GM21528 (cell line): ENCODE data around the gene NAALADL2.

Source experiments
- ATAC-seq: cut with Tn5 transposase; IDR thresholded peaks from one replicate; pipeline ENCODE4 v1.9.1; 2021; ENCODE audit warnings: mild to moderate bottlenecking, moderate library complexity; ENCODE audit not compliant: unreplicated experiment, low FRiP score

The NAALADL2 gene

DNA sequence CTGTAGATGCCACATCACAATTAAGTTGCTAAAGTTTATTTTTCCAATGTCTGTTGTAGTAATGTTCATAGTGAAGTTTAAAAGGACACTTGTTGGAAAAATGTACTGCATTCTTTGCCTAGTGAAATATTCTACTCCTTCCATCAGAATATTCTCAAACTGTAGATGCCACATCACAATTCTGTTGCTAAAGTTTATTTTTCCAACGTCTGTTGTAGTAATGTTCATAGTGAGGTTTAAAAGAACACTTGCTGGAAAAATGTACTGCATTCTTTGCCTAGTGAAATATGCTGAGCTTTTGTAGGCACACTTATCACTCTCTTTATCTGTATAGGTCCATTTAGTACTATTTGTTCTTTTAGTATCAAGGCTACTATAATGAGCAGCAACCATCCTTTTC is 836.1 kb downstream of the NAALADL2 start:
- no peak for ATAC-seq

DNA sequence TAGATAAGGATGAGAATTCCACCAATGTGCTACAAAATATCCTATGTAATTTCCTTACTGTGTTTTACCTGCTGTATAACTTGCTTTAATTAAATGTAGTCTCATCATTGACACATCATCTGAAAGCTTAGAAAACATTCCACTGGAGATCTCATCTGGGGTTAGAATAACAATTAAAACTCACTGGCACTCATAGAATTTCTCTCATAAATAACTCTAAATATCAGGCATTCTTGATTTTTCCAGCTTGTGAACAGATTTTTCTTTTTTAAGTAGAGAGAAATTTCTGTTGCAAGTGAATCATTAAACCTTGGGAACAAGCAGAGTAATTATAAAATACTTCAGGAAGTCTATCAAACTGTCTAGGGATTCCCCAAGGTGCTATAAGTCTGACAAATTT is 843.8 kb downstream of the NAALADL2 start:
- ATAC-seq = no peak

DNA sequence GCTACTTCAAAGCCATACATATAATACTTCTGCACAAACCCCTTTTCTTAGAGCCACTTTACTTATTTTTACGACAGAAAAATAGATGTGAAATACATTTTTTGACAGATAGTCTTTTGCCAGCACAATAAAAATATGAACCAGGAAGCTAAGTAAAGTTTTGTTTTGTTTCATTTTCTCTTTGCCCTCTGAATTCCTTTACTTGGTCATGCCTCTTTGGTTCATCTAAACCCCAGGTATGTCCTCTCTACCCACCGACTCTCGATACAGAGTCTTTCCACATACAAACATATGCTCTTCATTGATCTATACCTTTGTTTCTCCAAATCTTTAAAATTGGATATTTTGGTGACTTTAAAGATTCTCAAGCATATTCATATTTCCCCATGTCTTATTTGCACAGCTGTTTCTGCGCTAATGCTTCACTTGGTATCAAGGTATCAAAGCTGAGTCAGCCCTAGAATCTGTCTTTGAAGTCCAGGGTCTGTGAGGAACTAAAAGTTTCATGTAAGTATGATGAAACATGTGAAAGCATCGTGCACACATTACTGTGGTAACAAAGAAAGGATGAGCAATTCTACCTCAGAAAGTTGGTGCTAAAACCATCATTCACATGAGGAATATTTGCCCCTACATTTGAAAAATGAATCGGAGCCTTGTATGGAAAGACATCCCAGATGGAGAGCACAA is 845.4 kb downstream of the NAALADL2 start:
- ATAC-seq = no peak

DNA sequence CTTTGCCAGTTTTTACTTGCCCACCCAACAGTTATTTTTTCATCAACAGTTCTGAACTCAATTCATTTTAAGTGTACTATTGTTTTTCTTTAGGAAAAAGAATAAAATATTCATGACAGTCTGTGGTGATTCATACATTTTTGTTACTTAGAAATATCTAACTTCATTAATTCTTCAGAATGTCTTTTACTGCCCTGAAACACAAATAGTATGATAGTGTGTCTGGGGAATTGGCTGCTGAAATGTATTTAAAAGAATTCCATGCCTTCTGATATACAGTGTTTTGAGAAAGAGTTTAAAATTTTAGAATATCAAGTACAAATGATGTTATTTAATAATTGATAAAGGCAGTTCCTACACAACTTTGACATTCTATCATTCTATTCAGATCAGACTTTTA is 854.1 kb downstream of the NAALADL2 start:
- no peak for ATAC-seq

DNA sequence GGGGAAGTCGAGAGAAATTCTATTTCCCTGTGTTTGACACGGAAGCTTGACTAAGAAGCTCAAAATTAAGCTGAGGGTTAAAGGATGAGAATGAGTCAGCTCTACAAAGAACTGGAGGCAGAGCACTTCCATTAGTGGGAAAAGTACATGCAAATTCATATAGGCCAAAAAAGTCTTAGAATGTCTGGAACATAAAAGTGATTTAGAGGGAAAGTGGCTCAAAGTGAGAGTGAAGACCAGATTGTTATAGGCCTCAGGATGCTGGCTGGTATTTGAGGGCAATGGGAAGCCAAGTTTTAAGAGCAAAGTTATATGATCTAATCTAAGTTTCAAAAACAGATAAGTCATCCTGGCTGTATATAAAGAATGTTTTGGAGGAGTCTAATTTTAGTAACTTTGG is 857.3 kb downstream of the NAALADL2 start:
- no peak for ATAC-seq

DNA sequence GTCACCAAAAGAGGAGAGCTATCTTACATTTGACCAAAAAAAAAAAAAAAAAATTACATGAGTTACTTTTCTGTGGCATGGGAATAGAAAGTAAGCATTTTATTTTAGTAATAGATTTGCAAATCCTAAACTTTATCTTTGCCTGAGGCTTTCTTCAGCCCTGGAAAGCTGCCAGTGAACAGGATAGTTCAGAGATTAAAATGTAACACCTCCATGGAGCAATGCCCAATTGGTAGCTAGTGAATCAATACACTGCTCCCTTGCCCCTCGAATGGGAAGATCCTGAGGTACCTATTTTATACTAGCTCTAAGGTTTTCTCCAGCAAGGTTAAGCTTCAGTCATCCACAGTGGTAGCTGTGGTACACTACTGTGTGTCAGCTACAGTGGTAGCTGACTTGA is 867.1 kb downstream of the NAALADL2 start:
- ATAC-seq = no peak

DNA sequence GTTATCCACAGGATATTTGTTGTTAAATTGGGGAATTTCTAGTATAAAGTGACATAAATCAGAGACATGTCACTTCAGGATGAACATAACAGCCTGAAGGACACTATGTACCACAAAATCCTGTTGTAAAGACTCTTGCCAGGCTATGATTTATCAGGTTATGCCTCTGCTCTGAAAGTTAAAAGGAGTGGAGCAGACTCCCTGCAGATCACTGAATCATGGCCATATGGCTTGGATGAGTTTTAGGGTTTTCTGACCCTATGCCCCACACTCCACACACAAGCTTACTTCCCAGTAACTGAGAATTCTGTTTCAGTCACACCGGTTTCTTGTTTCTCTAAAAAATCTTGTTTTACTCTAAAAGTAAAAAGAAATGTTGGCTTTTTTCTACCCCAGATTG is 869.4 kb downstream of the NAALADL2 start:
- no peak for ATAC-seq

DNA sequence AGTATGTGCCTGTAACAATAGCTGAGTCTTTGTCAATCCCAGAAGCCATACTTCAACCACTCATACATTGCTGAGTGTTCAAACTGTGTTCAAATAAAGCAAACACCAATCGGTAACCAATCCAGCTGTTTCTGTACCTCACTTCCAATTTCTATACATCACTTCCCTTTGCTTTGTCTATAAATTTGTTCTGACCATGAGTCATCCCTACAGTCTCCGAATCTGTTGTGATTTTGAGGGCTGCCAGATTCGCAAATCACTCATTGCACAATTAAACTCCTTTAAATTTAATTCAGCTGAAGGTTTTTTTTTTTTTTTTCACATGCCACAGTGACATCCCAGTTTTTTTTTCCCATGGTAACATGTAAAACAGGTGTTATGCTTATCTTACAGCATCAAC is 870.3 kb downstream of the NAALADL2 start:
- ATAC-seq = no peak

DNA sequence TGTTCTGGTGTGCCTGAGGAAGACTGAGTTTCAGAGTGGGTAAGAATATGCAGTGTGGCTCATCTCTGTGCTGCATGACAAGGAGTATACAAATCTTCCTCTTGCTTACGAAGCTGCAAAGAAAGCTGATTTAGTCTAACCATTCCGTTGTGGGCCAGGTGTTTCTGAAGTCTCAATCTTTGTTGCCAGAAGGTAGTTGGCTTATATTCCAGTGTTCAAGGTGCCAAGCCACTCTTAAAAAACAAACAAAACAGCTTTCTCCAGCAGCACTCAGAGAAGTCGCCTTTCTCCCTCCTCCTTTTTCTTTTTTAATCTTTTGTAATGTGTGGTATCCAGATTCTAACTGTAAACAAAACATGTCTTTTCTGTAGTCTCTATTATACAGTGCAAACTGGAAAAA is 872.4 kb downstream of the NAALADL2 start:
- ATAC-seq = no peak

DNA sequence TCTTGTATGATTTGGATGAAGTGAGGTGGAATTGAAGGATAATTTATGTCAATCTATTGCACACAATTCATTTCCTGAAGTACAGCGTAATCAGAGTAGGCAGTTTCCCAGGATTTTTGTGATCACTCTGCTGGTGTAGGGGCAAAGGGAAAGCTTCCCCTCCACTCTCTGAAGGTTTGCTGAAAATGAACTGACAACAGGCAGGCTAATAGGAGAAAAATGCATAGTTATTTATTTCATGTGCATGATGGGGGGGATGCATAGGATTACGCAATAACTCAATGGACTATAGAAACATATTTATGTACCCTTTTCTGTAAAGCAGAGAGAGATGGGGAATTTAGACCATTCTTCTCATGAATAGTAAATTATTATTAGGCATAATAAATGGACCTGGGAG is 872.9 kb downstream of the NAALADL2 start:
- no peak for ATAC-seq

DNA sequence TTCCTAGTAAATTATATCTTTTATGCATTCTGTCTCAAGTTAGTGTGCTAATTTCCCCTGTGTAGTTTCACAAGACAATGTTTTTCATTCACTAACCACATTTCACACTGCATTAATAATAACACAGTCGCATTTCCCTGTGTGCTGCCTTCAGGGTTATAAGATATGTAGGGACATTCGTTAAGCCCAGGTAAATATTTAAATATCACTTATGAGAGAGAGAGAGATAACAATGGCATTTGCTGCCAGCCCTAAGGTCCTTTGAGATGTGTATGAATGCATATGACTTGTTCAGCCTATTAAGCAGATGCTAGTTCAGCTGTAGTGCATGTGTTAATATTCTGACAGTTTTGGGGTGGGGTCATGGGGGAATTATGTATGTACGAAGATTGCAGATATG is 876.7 kb downstream of the NAALADL2 start:
- ATAC-seq = no peak

DNA sequence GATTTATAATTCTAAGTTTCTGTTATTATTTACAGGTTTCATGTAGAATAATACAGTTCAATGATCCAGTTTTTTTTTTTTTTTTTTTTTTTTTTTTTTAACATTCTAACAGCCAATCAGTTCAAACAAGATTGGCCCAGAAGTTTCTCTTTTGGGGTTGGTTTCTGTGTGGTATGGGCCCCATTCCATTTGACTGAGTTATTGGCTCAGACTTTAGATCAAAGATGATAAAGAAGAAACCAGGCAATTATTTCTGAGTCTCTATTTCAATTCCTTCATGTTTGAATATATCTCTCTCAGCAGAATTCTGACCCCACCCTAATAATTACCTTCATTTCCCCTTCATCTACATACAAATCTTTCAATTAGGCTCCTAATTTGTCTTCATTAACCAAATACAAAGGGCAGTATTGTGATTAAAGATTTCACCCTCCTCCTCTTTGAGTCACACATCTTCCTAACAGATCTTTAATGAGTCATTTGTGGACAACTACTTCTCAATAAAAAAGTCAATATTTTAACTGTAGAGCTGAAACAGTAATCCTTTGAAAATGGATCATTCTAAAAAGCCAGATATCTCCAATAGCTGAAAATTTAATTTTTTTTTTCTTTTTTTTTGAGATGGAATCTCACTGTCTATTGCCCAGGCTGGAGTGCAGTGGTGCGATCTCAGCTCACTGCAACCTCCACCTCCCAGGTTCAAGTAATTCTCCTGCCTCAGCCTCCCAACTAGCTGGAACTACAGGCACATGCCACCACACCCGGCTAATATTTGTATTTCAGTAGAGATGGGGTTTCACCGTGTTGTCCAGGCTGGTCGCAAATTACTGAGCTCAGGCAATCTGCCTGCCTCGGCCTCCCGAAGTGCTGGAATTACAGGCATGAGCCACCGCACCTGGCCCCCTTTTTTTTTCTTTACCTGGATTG is 878.8 kb downstream of the NAALADL2 start:
- no peak for ATAC-seq

DNA sequence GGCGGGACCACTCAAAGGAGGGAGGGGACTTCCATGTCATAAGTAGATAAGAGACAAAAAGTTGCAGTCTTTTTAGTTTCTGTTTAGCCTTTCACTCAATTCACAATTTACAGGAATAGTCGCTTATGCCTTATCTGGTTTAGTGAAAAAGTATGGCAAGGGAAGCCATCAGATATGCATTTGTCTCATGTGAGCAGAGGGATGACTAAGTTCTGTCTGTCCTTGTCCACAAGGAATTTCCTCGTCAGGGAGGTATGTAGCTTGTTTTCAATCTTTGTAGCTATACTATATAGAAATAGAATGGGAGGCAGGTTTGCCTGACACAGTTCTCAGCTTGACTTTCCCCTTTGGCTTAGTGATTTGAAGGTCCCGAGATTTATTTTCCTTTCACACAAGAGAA is 882.8 kb downstream of the NAALADL2 start:
- ATAC-seq = no peak

DNA sequence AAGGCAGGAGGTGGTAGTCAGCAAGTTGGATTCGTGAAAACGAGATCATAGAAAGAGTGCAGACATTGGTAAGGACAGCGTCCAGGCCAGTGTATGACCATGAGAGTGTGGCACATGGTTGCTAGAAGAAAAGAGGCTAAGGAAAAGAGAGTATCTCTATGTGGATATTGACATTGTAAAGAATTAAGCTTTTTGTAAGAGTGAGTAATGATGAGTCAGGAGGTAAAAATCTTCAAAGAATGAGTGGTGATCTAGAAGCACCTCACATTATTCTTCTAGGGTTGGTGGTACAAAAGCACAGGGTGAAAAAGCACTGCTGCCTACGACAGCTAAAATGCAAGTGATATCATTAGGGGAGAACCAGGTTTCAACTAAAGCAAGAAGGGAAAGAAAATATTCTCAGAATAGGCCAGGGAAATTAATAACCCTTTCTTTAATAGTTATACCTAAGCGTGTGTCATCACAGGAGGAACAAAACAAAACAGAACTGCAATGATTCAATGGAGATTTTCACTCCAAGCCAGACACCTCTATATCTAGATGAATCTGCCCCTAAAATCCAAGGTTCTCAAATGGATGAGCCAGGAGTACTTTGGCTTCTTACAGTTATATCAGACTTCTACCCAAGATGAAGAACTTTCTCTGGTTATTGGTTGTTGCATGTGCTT is 884.7 kb downstream of the NAALADL2 start:
- no peak for ATAC-seq

DNA sequence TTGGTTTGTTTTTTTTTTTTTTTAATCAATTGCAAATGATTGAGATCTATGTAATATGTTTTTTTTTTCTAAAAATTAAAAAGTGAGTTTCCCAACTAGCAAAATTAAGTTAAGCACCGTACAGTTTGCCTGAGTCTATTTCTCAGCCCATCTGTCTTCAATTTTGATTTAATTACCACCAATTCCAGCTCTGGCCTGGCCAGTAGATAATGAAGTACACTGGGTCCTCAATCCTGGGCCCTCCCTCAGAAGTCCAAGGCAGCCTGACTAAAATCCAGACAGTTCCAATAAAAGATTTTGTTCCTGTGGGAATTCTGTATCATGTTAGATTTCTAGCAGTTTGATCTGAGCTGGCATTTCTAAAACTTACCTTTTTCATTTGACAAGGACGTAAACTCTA is 887.2 kb downstream of the NAALADL2 start:
- ATAC-seq = no peak

DNA sequence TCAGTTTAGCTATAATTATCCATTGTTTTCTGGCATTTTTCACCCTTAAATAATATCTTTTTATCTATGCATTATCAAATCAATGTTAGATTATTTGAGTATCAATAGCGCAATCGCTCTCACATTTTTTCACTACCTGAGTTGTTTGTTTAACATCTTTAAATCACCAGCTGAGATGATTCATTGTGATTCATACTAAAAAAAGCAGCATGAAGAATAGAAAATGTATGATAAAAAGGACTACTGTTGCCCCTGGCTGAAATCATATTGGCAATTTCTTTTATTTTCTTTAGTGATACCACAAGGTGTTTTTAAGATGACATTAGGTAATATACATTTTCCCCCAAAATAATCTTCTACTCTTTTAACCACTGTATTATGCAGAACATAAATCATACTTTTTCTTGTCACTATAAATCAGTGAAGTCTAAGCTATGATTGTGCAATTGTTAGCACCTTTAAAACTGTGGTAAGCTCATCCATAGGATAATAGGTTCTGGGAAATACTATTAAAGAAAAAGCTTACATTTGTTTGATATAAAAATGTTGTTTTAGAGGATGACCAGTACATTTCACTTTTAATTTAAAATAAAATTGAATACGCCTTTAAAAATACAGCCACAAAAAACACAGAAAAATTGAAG is 889.1 kb downstream of the NAALADL2 start:
- no peak for ATAC-seq

DNA sequence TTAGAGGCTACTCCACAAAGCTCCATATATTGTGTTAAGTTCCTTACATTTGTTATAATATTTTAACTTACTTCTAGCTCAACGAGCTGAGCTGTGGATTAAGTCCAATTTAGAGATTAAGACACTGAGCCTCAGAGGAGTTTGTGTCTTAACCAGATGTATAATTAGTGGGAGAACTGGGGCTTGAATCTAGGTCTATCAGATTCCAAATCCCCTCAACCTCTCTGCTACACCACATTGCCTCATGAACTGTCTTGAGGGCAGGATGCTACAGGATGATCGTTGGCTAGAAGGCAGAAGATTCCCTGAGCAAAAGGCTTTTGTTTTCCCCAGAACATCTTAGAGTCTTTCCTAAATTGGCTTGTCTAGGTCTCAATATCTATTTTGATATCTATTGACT is 890.8 kb downstream of the NAALADL2 start:
- ATAC-seq = no peak

DNA sequence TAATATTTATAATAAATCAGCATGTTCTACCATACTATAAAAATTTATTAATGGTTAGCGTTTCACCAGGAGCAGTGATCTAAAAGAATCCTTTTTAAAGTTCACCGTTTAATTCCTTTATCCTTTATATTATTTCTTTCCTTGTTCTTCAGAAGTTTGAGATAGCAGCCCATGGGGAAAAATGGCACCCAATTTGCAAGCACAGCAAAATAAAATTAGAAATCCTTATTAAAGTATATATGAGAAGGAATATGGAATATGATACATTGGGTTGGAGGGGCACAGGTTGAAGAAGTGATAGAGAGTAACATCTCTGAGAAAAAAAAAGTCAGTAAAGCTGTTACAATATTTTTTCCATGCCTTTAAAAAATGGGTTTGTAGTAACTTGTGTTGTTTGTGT is 892.0 kb downstream of the NAALADL2 start:
- ATAC-seq = no peak

DNA sequence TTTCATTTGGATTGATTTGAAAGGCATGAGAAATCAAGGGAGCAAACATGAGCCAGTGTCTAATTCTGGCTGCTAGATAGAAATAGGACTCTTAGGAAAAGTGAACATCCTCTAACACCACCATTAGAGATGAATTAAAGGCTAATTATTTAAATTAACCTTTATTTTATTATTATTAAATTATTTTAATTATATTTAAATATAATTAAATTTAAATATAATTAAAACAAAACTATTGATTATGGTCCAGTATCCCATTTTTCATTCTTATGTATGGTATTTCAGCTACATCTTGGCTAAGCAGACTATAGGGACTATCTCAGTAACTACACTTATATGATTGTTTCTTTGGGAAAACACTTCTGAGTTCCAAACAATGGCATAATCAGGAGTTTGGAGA is 904.8 kb downstream of the NAALADL2 start:
- ATAC-seq = no peak

DNA sequence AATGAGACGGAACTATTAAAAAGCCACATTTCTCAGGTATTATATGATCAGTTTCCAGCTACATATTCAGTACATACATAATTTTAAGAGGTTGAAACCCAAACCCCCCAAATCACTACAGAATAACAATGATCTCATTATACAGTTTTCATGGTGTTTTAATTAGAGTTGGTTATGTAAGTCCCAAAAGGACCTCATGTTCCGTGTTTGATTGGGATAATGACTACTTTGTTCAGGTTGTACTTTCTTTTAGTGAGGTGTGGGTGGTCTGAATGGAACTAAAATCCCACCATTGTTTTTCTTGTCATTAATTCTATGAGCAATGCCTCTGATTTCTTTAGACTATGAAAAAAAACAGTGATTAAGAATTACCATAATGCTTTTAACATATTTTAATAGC is 905.6 kb downstream of the NAALADL2 start:
- ATAC-seq = no peak

DNA sequence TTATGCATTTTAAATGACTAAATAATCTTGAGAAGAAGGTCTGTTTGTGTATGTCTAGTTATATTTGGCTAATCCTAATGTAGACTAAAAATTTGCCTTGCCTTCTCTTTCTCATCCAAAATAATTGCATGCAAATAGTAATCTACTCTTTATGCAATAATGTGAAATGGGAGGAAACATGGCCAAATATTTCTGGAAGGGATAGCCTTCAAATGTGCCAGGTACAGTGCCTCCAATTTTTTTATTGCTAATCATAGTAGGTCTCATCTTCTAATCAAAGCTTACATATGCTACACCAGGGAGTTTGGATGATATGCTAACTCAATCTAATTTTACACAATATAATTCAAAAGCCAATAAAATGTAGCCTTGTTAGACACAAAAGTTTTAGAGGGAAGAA is 911.3 kb downstream of the NAALADL2 start:
- no peak for ATAC-seq
